NCI-H128 (cell line): Measurements from ENCODE around the gene RAB3B.

Experiments used
- DNase-seq: peaks from one replicate; lab custom pipeline; 2025; ENCODE audit not compliant: unreplicated experiment; lab: John Stamatoyannopoulos, UW

RAB3B gene

GRCh38 chr1:51957618-51958017 lies 32.9 kb downstream of the RAB3B start:
- no peak for DNase-seq

GRCh38 chr1:51956528-51957509 lies 33.7 kb downstream of the RAB3B start:
- DNase-seq, result peak; percentile 31

GRCh38 chr1:51955797-51956527 lies 34.5 kb downstream of the RAB3B start:
- DNase-seq, result peak; percentile 89

GRCh38 chr1:51954783-51955182 lies 35.7 kb downstream of the RAB3B start:
- no peak for DNase-seq

GRCh38 chr1:51953079-51953478 lies 37.4 kb downstream of the RAB3B start:
- no peak for DNase-seq

- DNase-seq, result no peak
Measured at GRCh38 chr1:51952638-51953037, 37.9 kb downstream of the RAB3B start.

- DNase-seq, result no peak
Measured at GRCh38 chr1:51950701-51951100, 39.8 kb downstream of the RAB3B start.

GRCh38 chr1:51949014-51949702 lies 41.3 kb downstream of the RAB3B start:
- DNase-seq, result no peak

- no peak for DNase-seq
Measured at GRCh38 chr1:51948491-51948915, 42.0 kb downstream of the RAB3B start.

GRCh38 chr1:51946300-51946699 lies 44.2 kb downstream of the RAB3B start:
- no peak for DNase-seq

- no peak for DNase-seq
Measured at GRCh38 chr1:51945591-51945990, 44.9 kb downstream of the RAB3B start.

- no peak for DNase-seq
Measured at GRCh38 chr1:51942281-51942680, 48.2 kb downstream of the RAB3B start.

- no peak for DNase-seq
Measured at GRCh38 chr1:51941528-51941927, 49.0 kb downstream of the RAB3B start.

- DNase-seq, result no peak
Measured at GRCh38 chr1:51937112-51937511, 53.4 kb downstream of the RAB3B start.

- no peak for DNase-seq
Measured at GRCh38 chr1:51936531-51936930, 54.0 kb downstream of the RAB3B start.

GRCh38 chr1:51933344-51933743 lies 57.2 kb downstream of the RAB3B start:
- no peak for DNase-seq

GRCh38 chr1:51930329-51930728 lies 60.2 kb downstream of the RAB3B start:
- DNase-seq, result no peak

GRCh38 chr1:51928896-51929295 lies 61.6 kb downstream of the RAB3B start:
- no peak for DNase-seq

- DNase-seq, result no peak
Measured at GRCh38 chr1:51927029-51927428, 63.5 kb downstream of the RAB3B start.

GRCh38 chr1:51926171-51926812 lies 64.2 kb downstream of the RAB3B start:
- DNase-seq, result no peak

- DNase-seq, result no peak
Measured at GRCh38 chr1:51924455-51924854, 66.0 kb downstream of the RAB3B start.
